K562 (cell line): ENCODE results near the gene ZFYVE19. TPM values are rescaled to one million over a fixed set of nuclear protein-coding genes. Genes with fewer than 3 reads are reported as not detected.

Experiments
- ARID1B ChIP-seq: fragments of 450-650 bp; IDR thresholded peaks from 2 replicates; pipeline ENCODE4 v1.6.1; 2016; ENCODE audit warnings: antibody characterized with exemption, mild to moderate bottlenecking, inconsistent platforms
- CBFB ChIP-seq: sonication (generic); formaldehyde crosslinking; IDR thresholded peaks from 2 replicates; pipeline ENCODE4 v1.4.0; 2020; ENCODE audit warnings: mild to moderate bottlenecking, missing genetic modification reagents
- EP400 ChIP-seq: fragments of 450-650 bp; IDR thresholded peaks from 2 replicates; pipeline ENCODE4 v1.6.1; 2017; ENCODE audit warnings: antibody characterized with exemption, mild to moderate bottlenecking, moderate library complexity
- GATAD2A ChIP-seq: fragments of 450-650 bp; IDR thresholded peaks from 2 replicates; pipeline ENCODE4 v1.6.1; 2017
- GTF2F1 ChIP-seq: IDR thresholded peaks from 2 replicates; pipeline ENCODE4 v1.6.1; 2011; ENCODE audit warnings: low read depth, low read length, improper control_type of control experiment
- HDGF ChIP-seq: fragments of 450-650 bp; IDR thresholded peaks from 2 replicates; pipeline ENCODE4 v1.6.1; 2016
- HINFP ChIP-seq: fragments of 450-650 bp; conservative IDR thresholded peaks from 2 replicates; pipeline ENCODE4 v1.6.1; 2016; ENCODE audit warnings: missing genetic modification characterization, low read depth, mild to moderate bottlenecking, control low read depth, missing compliant biosample characterization
- LEF1 ChIP-seq: fragments of 450-650 bp; IDR thresholded peaks from 2 replicates; pipeline ENCODE4 v1.6.1; 2016; ENCODE audit warnings: mild to moderate bottlenecking
- MYNN ChIP-seq, 2 experiments: sonication (generic); formaldehyde crosslinking in 1 of 2; IDR thresholded peaks; 2 replicates each; pipeline versions ENCODE4 v1.5.0 to v1.6.1; 2016 to 2020; ENCODE audit warnings: antibody characterized with exemption in 1 of 2, missing genetic modification reagents in 1 of 2
- PTRF ChIP-seq: fragments of 450-650 bp; IDR thresholded peaks from 2 replicates; pipeline ENCODE4 v1.6.1; 2016; ENCODE audit warnings: mild to moderate bottlenecking, missing genetic modification characterization, missing compliant biosample characterization
- SIN3B ChIP-seq: fragments of 450-650 bp; IDR thresholded peaks from 2 replicates; pipeline ENCODE4 v1.6.1; 2017; ENCODE audit warnings: low read depth, mild to moderate bottlenecking, moderate library complexity
- TAF7 ChIP-seq: fragments of 450-650 bp; IDR thresholded peaks from 2 replicates; pipeline ENCODE4 v1.6.1; 2016; ENCODE audit warnings: missing genetic modification characterization, missing compliant biosample characterization
- VEZF1 ChIP-seq: fragments of 200-800 bp; sonication (Bioruptor generic); IDR thresholded peaks from 2 replicates; pipeline ENCODE4 v1.6.1; 2017; ENCODE audit warnings: missing genetic modification characterization, missing compliant biosample characterization
- ZBTB43 ChIP-seq: sonication (generic); formaldehyde crosslinking; IDR thresholded peaks from 2 replicates; pipeline ENCODE4 v1.8.0; 2023; ENCODE audit warnings: mild to moderate bottlenecking, missing genetic modification reagents
- ZSCAN29 ChIP-seq: fragments of 450-650 bp; IDR thresholded peaks from 2 replicates; pipeline ENCODE4 v1.6.1; 2017
- polyA plus RNA-seq, 8 experiments: library from polyadenylated mRNA; depleted of rRNA in 4 of 8; stranded (reverse) in 5 of 8; unstranded in 3 of 8; fragments of >200 nt; fragmentation: Nextera tagmentation in 2 of 8; fragmentation: Illumina TruSeq in 1 of 8; extraction: Ambion mirVana in 2 of 8; extraction: Trizol in 1 of 8; gene quantifications; 2 replicates each; pipeline versions ENCODE4 v1.2.1 to v1.2.3, GENCODE V29; 2011 to 2014; ENCODE audit warnings: inconsistent platforms in 1 of 8, missing spikeins in 1 of 8
- total RNA-seq, 7 experiments: library from RNA; depleted of rRNA in 6 of 7; stranded (reverse); fragments of >200 nt in 6 of 7; fragmentation: Illumina TruSeq in 2 of 7; extraction: Trizol in 2 of 7; gene quantifications; 2 replicates each; pipeline versions ENCODE4 v1.2.1 to v1.2.3, GENCODE V29; 2011 to 2021; ENCODE audit warnings: low replicate concordance in 1 of 7

The ZFYVE19 gene
- total and polyA plus RNA-seq, 9 of the 15 experiments (the other 6 are each of a cell fraction or from before 2014, with no cell fraction given) = 1.5 to 36.8 (median 19.9) TPM

- TF ChIP-seq GTF2F1 = no peak
- TF ChIP-seq GATAD2A = no peak
- no peak for TF ChIP-seq HDGF
- TF ChIP-seq VEZF1 (CRISPR knock-in tag) = peak; percentile 37; the same call in 1 of the 2 replicates
- TF ChIP-seq ZSCAN29 = no peak
- TF ChIP-seq HINFP (tag) = no peak
- TF ChIP-seq PTRF (tag) = no peak
- no peak for TF ChIP-seq ZBTB43 (CRISPR knock-in tag)
- no peak for TF ChIP-seq MYNN (IDR thresholded peaks at IDR 0.05)
- no peak for TF ChIP-seq MYNN (CRISPR knock-in tag; IDR thresholded peaks at IDR 0.05)
- TF ChIP-seq TAF7 (tag) = no peak
- TF ChIP-seq ARID1B = peak; percentile 76
- TF ChIP-seq SIN3B = no peak
- peak; percentile 54; the same call in 1 of the 2 replicates for TF ChIP-seq LEF1
- no peak for TF ChIP-seq CBFB (CRISPR knock-in tag)
- no peak for TF ChIP-seq EP400
Measured at GRCh38 chr15:40830884-40831283, 24.0 kb downstream of the ZFYVE19 start (continued).
